Caco-2 (cell line): ENCODE measurements around the gene TACC3. TPM values are rescaled to one million over a fixed set of nuclear protein-coding genes. Genes with fewer than 3 reads are reported as not detected.

ENCODE experiments used
- BruUV-seq: library from RNA; stranded (reverse); fragments of 400-500 nt; replicated peaks from 2 replicates; lab custom pipeline; 2021; lab: Mats Ljungman, UMichigan
- CTCF ChIA-PET: fragments of 300-600 bp; sonication (Branson Sonifier 250); formaldehyde crosslinking; loops from one replicate; lab custom pipeline; 2022; ENCODE audit warnings: antibody characterized with exemption; lab: Charles Lee
- POLR2A ChIA-PET: fragments of 300-600 bp; sonication (Branson Sonifier 250); formaldehyde crosslinking; loops from one replicate; lab custom pipeline; 2022; ENCODE audit warnings: antibody characterized with exemption; lab: Charles Lee
- DNase-seq, 2 experiments: peaks; one replicate each; pipeline versions ENCODE4 v3.0.0 to v3.0.0-alpha.2; 2020 to 2022
- H3K27me3 ChIP-seq: replicated peaks from 2 replicates; pipeline ENCODE4 v1.6.0; 2011; ENCODE audit warnings: low read length; ENCODE audit not compliant: control insufficient read depth, insufficient read depth
- H3K36me3 ChIP-seq: 2 replicates; pipeline ENCODE4 v1.5.1; 2011; ENCODE audit warnings: low read length; ENCODE audit not compliant: control insufficient read depth, insufficient read depth
- H3K4me1 ChIP-seq: fragments of 250-450 bp; sonication (Bioruptor Pico); 2 replicates; pipeline ENCODE4 v1.5.1; 2020; ENCODE audit warnings: mild to moderate bottlenecking
- H3K4me3 ChIP-seq: 2 replicates; pipeline ENCODE4 v1.5.1; 2011; ENCODE audit warnings: low read depth, mild to moderate bottlenecking, control low read depth, low read length
- H3K9me3 ChIP-seq: fragments of 250-450 bp; sonication (Bioruptor Pico); 2 replicates; pipeline ENCODE4 v1.5.1; 2020; ENCODE audit warnings: mild to moderate bottlenecking, moderate library complexity
- H3K27ac Mint-ChIP-seq: one replicate; pipeline ENCODE4 v1.8.0; 2022; ENCODE audit warnings: mixed read lengths; ENCODE audit not compliant: unreplicated experiment
- H3K27me3 Mint-ChIP-seq: one replicate; pipeline ENCODE4 v1.8.0; 2022; ENCODE audit warnings: mixed read lengths; ENCODE audit not compliant: insufficient read depth, unreplicated experiment
- H3K36me3 Mint-ChIP-seq: one replicate; pipeline ENCODE4 v1.8.0; 2022; ENCODE audit warnings: mild to moderate bottlenecking, mixed read lengths; ENCODE audit not compliant: insufficient read depth, unreplicated experiment
- H3K4me1 Mint-ChIP-seq: one replicate; pipeline ENCODE4 v1.8.0; 2022; ENCODE audit warnings: low read depth, mixed read lengths; ENCODE audit not compliant: unreplicated experiment
- H3K4me3 Mint-ChIP-seq: one replicate; pipeline ENCODE4 v1.8.0; 2022; ENCODE audit warnings: mild to moderate bottlenecking, moderate library complexity, mixed read lengths; ENCODE audit not compliant: unreplicated experiment
- H3K9me3 Mint-ChIP-seq: one replicate; pipeline ENCODE4 v1.8.0; 2022; ENCODE audit warnings: mixed read lengths; ENCODE audit not compliant: unreplicated experiment
- CTCF ChIP-seq, 2 experiments: fragments of 200-600 bp in 1 of 2; IDR thresholded peaks; 1 replicate in 1 of 2; 2 replicates in 1 of 2; pipeline versions ENCODE4 v1.5.1 to v1.8.0; 2011 to 2022; ENCODE audit warnings: antibody characterized with exemption in 1 of 2, control low read depth in 1 of 2, inconsistent platforms in 1 of 2, low read depth in 1 of 2, low read length in 1 of 2, mild to moderate bottlenecking in 1 of 2, moderate library complexity in 1 of 2; ENCODE audit not compliant: insufficient read depth in 1 of 2, severe bottlenecking in 1 of 2, unreplicated experiment in 1 of 2
- intact Hi-C: fragments of 100-400 bp; cut with micrococcal nuclease; formaldehyde crosslinking; loops from one replicate; pipeline ENCODE4 v1.10.0; 2022; ENCODE audit not compliant: unreplicated experiment
- total RNA-seq: library from RNA; stranded (reverse); gene quantifications from 2 replicates; pipeline ENCODE4 v1.2.3, GENCODE V29; 2022

Gene TACC3
- total RNA-seq, 1 experiment from 2014 or later = 106 TPM

DNA sequence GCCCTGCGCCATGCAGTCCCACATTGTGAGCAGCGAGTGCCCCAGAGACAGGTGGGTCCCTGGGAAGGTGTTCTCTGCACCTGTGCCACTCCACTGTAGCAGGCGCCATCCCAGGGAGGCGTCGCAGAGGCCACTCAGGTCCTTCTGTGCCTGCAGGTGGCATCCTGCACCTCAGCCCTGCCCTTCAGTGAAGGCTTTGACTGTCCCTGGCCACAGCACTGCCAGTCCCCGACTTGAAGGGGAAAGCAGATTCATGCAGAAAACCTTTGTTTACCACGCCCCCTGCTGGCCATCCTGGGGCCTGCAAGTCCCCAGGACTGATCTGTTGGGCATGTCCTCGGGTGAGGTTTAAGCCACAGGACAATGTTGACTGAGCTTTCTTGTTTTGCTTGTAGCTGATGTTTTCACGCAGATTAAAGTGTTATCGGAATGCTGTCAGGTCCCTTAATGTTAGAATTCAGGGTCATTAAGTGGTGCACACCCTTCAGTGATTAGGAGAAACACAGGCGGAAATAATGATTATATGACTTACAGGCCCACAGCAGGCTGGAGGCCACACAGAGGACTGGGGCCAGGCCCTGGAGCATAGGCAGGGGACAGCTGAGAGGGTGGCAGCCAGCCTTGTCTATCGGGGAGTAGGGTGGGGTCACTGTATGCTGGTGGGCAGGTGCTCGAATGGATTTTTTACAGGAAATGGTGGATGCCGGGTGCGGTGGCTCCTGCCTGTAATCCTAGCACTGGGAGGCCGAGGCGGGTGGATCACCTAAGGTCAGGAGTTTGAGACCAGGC lies 5.0 kb downstream of the TACC3 start:
- peak; percentile 89 to 94 for TF ChIP-seq CTCF (IDR thresholded peaks at IDR 0.05; ENCODE audit: insufficient read depth in 1 of 2, low read depth in 1 of 2, low read length in 1 of 2, severe bottlenecking in 1 of 2, unreplicated experiment in 1 of 2)
- Histone ChIP-seq H3K36me3 (peaks cover 5% of the 10 kb centered on the region), H3K9me3 (no peaks in the 10 kb centered on the region), H3K4me1 (peaks cover 6% of the 10 kb centered on the region; the same call in 1 of the 2 replicates), H3K4me3 (no peak overlapping the region), H3K27me3 (no peaks in the 10 kb centered on the region)
- no peak overlapping the region for H3K4me3 Mint-ChIP-seq
- H3K4me1 Mint-ChIP-seq = peaks cover 11% of the 10 kb centered on the region
- no peaks in the 10 kb centered on the region for H3K27me3 Mint-ChIP-seq
- BruUV-seq = no TSS peak
- ChIA-PET POLR2A (no interaction called here), CTCF (interaction anchor here (0.5 to 2.7 kb wide), 4 partner anchors 14 to 59 kb away, joined by 3 to 15 read pairs (median 5); partner anchors contain the start of gene SLBP)
- H3K9me3 Mint-ChIP-seq = no peaks in the 10 kb centered on the region
- peak; percentile 83 to 89 for DNase-seq
- peak overlapping the region; percentile 81 for H3K27ac Mint-ChIP-seq
- intact Hi-C loops = loop anchor here (1.0 to 2.0 kb wide), 2 partner anchors 14 to 33 kb away; partner anchors contain the start of gene SLBP
- peaks cover 86% of the 10 kb centered on the region for H3K36me3 Mint-ChIP-seq

DNA sequence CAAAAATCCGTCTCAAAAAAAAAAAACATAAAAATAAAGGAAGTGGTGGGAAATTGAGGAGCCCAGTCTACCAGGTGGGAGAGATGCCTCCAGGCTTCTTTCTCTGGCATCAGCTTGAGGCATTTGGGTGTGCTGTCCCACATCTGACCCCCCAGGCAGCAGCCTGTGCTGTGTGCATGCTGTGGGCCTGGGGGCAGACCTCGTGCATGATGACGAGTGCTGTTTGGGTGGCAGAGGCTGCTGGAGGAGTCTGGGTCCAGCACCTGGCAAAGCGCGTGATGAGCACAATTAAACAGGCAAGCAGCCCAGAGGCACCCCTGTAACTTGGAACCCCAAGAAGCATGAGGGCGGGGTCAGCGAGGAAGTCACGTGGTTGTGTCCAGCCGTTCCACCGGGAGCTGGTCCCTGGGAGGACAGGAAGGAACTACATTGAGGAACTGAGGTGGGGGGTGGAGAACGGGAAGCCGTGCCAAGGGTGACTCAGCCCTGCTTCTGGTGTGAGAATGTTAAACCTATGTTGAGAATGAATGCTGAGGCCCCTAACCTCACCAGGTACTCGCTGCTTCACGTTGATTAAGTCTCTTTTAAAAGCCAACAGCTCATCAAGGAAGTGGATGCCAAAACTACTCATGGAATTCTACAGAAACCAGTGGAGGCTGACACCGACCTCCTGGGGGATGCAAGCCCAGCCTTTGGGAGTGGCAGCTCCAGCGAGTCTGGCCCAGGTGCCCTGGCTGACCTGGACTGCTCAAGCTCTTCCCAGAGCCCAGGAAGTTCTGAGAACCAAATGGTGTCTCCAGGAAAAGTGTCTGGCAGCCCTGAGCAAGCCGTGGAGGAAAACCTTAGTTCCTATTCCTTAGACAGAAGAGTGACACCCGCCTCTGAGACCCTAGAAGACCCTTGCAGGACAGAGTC lies 6.1 kb downstream of the TACC3 start:
- H3K36me3 ChIP-seq = peaks cover 5% of the 10 kb centered on the region
- Mint-ChIP-seq H3K27ac (no peak overlapping the region), H3K4me1 (peaks cover 8% of the 10 kb centered on the region), H3K4me3 (no peak overlapping the region), H3K27me3 (no peaks in the 10 kb centered on the region), H3K36me3 (peaks cover 83% of the 10 kb centered on the region), H3K9me3 (no peaks in the 10 kb centered on the region)
- CTCF ChIA-PET = interaction anchor here (2.7 kb wide), 1 partner anchor 34 kb away, joined by 15 read pairs; no protein-coding TSS in a partner anchor
- DNase-seq = no peak
- POLR2A ChIA-PET = interaction anchor here (1.6 kb wide), 1 partner anchor 34 kb away, joined by 3 read pairs; no protein-coding TSS in a partner anchor
- intact Hi-C loops = loop anchor here (2.0 kb wide), 1 partner anchor 15 kb away; the partner anchor contains the start of gene SLBP
- BruUV-seq = no TSS peak
- H3K27me3 ChIP-seq = no peaks in the 10 kb centered on the region
- no peak overlapping the region for H3K4me3 ChIP-seq
- no peak for TF ChIP-seq CTCF (IDR thresholded peaks at IDR 0.05; ENCODE audit: insufficient read depth in 1 of 2, low read depth in 1 of 2, low read length in 1 of 2, severe bottlenecking in 1 of 2, unreplicated experiment in 1 of 2)
- H3K9me3 ChIP-seq = no peaks in the 10 kb centered on the region
- H3K4me1 ChIP-seq = peaks cover 6% of the 10 kb centered on the region; the same call in 1 of the 2 replicates
